GM21786 (cell line): ENCODE data around the gene SDK2.

ENCODE experiments used
- ATAC-seq: cut with Tn5 transposase; IDR thresholded peaks from one replicate; pipeline ENCODE4 v1.9.1; 2021; ENCODE audit not compliant: unreplicated experiment

SDK2 gene

DNA sequence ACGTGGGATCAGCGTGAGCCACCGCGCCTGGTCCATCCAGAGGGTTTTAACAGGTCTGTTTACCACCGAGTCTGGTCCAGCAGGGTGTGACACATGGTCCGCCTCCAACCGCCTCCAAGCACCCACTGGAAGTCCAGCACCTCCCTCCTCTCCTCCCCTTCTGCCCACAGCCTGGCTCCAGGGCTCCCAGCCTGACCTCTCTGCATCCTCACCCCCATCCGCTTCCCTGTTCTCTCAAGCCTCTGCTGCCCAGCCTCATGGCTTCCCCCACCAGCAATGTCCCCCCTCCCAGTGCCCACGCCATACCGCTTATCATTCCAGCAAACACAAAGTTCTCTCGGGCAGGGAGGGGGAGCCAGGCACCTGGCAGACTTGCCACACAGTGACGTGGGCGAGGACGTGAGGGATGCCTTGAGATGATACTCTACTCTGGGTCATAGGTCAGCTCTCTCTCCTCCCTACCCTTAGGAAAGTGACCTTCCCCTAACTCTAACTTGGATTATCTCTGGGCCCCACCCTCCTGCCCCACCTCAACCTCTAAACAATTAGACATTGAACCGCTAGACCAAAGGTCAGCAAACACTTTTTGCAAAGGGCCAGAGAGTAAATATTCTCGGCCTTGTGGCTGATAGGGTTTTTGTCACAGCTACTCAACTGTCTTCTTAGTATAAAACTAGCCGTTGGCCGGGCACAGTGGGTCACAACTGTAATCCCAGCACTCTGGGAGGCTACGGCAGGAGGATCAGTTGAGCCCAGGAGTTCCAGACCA lies 355.5 kb downstream of the SDK2 start:
- ATAC-seq: no peak

DNA sequence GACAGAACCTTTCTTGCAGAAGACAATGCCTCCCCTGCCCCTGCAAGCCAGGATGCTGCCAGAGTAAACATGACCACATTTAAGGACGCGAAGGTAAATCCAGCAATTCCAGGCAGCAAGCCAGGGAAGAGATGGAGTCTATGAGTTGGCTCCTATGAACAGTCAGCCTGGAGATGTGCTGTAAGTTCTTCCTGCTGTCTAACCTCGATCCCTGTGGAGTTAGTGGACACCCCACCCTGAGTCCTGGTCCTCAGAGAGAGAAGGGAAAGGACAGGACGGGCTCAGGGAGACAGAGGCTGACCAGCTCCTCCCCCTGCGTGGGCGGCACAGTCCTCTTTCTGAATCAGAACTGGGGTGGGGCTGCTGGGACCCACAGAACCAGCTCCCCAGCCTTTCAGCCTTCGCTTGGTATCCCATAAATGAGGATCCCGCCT lies 357.4 kb downstream of the SDK2 start:
- no peak for ATAC-seq

DNA sequence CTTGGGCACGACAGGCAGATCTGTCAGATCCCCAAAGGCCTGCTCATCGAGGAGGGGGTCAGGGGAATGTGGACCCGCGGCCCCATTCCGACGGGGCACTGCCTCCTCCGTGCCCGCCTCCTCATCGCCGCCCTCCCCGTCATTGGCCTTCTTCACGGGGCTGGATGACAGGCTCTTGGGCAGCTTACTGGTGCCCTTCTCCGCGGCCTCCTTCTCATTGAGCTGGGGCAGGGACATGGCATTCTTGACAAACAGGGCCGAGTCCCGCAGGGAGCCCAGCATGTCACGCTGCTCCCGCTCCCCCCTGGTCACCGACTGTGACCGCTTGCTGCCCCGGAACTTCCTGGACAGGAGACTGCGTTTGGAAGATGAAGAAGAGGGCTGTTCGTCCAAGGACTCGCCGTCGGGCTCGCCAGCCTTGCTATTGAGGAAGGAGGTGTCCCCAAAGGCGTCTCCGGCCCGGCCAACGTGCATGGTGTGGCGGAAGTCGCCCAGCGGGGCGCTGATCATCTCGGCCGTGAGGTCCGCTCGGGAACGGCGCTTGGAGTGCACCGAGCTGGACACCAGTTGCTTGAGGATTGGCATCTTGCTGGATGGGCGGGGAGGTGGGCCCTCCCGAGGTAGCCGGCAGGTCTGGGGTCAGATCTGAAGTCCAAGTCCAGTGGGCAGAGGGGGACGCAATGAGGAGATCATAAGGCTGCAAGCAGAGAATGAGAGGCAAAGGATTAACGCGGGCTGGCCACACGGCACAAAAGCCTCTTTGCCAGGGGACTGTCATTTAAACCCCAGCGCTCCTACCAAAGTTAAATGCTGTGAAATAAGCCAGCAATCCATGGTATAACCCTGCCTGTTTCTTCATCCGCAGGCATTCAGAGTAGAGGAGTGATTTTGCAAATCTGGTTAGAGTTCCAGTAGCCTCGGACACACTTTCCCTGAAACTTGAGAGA lies 358.1 kb downstream of the SDK2 start:
- no peak for ATAC-seq

DNA sequence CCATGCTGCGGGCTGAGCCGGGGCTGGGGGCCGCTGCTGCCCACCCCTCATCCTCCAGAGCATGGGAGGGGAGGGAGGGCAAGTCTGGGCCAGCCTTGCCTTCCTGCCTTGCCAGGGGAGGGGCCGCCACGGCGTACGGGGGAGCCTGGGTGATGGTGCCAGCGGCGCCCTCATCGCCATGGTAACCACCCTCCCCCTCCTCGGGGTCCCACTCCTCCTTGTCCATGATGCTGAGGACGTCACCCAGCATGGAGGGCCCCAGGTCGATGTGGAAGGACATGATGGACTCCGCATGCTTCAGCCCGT lies 358.7 kb downstream of the SDK2 start:
- ATAC-seq: no peak

DNA sequence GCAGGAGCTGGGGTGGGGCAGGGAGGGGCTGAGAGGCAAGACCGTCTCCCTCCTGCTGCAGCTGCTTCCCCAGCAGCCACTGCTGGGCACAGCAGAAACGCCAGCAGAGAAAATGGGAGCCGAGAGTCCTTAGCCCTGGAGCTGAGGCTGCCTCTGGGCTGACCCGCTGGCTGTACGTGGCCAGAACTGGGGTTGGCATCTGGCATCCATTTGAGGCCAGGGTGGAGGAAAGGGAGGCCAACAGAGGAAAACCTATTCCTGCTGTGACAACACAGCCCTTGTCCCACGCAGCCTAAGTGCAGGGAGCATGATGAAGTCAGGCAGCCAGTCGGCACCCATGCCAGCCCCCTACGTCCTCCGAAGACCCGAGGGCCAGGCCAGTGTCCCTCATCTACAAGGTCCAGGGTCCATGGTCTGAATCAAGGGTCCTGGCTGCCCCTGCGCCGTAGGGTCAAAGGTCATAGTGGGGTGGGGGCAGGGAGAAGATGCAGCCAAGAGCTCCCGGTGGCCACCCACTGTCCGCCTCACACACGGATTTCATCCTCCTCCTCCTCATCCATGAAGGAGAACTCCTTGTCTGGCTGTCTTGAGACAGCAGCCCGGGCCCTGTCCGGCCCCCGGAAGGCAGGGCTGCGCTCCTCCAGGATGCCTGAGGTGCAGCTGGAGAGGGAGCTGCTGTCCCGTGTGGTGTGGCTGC lies 359.2 kb downstream of the SDK2 start:
- ATAC-seq: no peak
